GM18508 (cell line): ENCODE measurements around the gene FIGNL2.

Source experiments
- ATAC-seq: cut with Tn5 transposase; IDR thresholded peaks from one replicate; pipeline ENCODE4 v1.9.1; 2021; ENCODE audit warnings: moderate number of reproducible peaks; ENCODE audit not compliant: insufficient read depth, unreplicated experiment

Gene FIGNL2

GRCh38 chr12:51874486-51874885 lies 26.0 kb upstream of the FIGNL2 start:
- no peak for ATAC-seq

GRCh38 chr12:51874000-51874399 lies 25.5 kb upstream of the FIGNL2 start:
- ATAC-seq: no peak

DNA sequence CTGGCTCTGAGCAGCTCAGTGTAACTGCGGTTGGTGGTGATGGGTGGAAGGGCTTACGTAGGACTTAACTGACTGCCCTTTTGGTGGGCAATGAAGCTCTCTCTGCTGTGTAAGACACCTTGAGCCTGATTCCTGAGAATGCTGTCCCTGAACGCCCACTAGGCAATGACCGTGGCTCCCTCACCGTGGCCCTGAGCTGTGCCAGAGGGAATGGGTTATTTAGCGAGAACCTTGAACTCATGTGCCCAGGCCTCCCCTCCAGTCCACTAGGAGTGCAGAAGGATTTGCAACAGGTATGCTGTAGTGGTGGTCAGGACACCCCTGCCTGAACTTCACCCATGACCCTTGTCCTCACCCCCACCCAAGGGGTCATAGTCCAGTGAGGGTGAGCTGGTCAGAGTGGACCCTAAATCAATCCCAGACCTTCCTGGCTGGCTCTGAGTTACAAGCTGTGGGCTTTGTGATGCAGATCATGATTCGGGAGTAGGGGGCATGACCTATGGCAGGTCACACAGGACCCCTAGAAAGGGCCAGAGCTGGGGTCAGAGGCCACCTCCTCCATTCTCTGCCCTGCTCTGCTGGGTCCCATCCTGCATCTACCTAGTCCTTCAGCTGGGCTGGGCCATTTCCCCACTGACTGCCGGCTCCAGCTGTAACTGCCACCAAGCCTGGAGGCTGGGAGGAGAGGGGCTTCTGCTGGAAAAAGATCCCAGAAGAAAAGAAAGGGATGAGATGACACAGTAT lies 24.9 kb upstream of the FIGNL2 start:
- no peak for ATAC-seq

DNA sequence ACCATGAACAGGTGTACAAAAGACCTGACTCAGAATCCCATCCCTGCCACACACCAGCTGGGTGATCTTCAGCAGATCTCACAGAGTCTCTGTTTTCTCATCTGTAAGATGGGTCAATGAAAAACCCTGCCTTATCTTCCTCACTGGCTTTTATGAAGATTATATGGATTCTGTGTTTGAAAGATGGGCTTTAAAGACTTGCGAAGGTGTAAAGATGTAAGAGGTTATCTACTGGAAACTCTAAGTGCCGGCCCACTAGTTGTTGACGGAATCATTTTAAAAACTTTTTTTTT lies 24.1 kb upstream of the FIGNL2 start:
- no peak for ATAC-seq

DNA sequence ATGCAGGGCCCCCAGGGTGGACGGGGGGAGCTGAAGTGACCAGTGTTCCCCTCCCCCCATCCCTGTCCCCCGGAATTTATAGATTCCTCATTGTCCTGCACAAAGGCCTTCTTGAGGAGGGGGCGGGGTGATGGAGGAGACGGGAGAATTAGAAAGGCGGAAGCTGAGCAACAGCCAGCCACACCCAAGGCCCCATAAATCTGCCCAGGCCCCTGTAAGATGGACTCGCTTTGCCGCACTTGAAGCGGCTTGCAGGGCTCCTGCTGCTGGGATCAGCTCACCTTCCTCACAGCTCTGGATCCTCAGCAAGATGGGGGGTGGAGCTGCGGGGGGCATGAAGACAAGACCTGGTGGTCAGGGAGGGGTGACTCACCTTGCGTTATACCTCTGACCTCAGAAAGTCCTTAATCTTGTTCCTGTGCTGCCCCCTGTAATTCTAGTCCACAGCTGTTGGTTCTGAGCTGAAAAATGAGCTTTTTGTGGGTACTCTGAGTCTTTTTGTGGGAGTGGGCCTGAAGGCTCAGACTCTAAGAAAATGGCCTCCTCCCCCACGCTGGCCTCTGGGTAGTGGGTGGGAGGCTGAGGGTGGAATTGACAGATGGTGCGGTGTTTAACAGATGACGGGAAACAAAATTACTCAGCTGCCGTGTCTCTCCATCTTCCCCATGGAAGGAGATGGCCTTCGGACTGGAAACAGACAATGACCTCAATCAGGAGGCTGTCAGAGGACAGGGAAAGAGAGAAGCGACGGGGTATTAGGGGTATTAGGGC lies 23.6 kb upstream of the FIGNL2 start:
- ATAC-seq: no peak

DNA sequence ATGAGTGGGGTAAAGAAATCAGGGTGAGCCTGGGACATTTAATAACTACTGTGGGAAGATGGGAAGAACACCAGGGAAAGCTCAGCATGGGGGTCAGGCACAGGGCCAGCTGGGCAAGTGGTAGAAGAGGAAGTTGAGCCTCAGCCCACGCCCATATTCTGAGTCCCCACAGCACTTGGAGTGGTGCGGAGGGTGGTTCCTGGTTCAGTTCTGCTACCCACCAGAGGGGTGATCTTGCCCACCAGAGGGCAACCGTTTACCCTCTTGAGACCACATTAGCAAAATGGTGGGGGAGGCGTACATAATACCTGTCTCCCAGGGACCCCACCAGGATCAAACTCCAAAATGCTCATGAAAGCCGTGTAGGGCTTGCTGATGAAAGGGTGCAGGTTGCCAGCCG lies 22.6 kb upstream of the FIGNL2 start:
- no peak for ATAC-seq

DNA sequence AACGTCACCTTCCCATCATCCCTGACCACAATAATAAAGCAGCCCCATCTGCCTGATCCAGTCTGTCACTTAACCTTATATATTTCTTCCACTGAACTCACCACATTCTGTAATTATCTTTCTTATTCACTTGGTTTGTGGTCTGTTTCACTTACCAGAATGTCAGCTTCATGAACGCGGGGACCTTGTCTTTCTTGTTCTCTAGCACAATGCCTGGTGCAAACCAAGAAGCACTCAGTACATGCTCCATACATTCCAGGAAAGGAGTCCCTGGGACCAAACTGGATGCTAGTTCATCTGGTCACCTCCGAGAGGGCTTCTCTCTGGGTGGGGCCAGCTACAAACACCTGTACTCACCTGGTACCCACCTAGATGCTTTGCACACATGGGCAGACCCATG lies 22.0 kb upstream of the FIGNL2 start:
- ATAC-seq: no peak

- no peak for ATAC-seq
Observed at GRCh38 chr12:51869931-51870330, 21.4 kb upstream of the FIGNL2 start.

- no peak for ATAC-seq
Observed at GRCh38 chr12:51869496-51869865, 21.0 kb upstream of the FIGNL2 start.

- ATAC-seq: no peak
Observed at GRCh38 chr12:51868821-51869495, 20.4 kb upstream of the FIGNL2 start.

DNA sequence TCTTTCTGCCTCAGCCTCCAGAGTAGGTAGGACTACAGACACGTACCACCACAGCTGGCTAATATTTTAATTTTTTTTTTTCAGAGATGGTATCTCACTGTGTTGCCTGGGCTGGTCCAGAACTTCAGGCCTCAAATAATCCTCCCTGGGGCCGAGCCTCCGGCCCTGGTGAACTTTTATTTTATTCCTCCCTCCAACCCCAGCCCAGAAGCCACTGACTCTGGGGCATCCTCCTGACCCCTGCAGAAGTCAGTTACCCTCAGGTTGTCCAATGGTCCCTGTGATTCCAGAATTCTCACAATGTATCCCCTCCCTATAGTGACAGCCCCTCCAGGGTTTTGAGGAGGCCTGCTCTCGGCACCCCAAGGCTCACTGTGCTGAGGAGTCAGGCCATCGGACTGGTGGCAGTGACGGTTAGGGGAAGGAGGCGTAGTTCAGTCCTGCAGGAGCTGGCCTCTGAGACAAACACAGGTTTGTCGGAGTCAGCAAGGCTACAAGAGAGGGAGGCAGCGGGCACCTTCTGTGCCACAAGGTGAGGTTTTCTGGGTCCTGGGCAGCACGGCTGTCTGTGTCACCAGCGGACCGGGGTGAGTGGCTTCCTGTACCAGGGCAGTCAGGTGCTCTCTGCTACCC lies 19.4 kb upstream of the FIGNL2 start:
- ATAC-seq: no peak

- no peak for ATAC-seq
Observed at GRCh38 chr12:51867371-51867770, 18.9 kb upstream of the FIGNL2 start.

- no peak for ATAC-seq
Observed at GRCh38 chr12:51866762-51867161, 18.2 kb upstream of the FIGNL2 start.

- no peak for ATAC-seq
Observed at GRCh38 chr12:51866324-51866723, 17.8 kb upstream of the FIGNL2 start.

- no peak for ATAC-seq
Observed at GRCh38 chr12:51865757-51866270, 17.3 kb upstream of the FIGNL2 start.

DNA sequence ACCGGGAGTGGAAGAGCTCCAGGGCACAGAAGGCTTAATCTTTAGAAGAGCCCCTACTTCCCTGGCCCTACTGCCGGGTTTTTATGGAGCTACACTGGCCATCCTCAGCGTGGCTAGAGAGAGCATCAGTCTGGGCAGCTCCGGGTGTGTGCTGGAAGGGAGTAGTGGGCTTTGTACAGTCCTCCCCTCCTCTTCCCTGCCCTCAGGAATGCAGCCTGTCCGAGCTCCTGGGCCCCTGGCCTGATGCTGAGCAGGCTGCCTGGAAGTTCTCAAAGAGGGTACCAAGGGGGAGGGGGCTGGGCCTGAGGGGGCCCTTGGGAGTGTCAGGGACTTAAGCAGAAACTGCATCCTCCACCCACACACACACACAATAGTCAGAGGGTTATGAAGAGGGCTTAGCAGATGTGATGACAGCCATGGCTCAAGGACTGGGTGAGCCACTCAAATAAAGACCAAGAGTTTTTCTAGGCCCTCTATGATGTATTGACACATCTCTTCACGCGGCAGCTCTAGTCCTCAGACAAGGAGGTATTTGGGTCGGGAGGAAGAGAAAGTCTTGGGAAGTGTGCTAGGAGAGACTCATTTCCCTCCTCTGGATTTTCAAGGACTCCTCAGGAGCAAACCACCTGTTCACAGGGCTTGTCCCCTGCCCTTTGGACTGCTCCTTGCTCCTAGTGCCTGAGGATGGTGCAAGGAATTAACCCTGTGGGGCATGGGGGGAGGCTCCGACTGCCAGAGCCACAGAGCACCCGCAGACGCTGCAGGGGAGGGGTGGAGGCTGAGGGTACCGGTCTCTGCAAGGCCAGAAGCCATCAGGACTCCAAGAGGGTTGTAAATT lies 16.5 kb upstream of the FIGNL2 start:
- no peak for ATAC-seq

- ATAC-seq: no peak
Observed at GRCh38 chr12:51863933-51864832, 15.7 kb upstream of the FIGNL2 start.

GRCh38 chr12:51863363-51863932 lies 14.9 kb upstream of the FIGNL2 start:
- ATAC-seq: no peak

- no peak for ATAC-seq
Observed at GRCh38 chr12:51862947-51863346, 14.4 kb upstream of the FIGNL2 start.
